ENCODE results near the gene FGR. TPM values are rescaled to one million over a fixed set of nuclear protein-coding genes. Genes with fewer than 3 reads are reported as not detected.
"Not testable (repeated sequence)": the region's sequence is repeated elsewhere in the genome, so short reads cannot be mapped to it uniquely, and the experiment has no call there.

The FGR gene
- total RNA-seq, 2 donors from 2014 or later: 3.3 to 12.6 TPM

DNA sequence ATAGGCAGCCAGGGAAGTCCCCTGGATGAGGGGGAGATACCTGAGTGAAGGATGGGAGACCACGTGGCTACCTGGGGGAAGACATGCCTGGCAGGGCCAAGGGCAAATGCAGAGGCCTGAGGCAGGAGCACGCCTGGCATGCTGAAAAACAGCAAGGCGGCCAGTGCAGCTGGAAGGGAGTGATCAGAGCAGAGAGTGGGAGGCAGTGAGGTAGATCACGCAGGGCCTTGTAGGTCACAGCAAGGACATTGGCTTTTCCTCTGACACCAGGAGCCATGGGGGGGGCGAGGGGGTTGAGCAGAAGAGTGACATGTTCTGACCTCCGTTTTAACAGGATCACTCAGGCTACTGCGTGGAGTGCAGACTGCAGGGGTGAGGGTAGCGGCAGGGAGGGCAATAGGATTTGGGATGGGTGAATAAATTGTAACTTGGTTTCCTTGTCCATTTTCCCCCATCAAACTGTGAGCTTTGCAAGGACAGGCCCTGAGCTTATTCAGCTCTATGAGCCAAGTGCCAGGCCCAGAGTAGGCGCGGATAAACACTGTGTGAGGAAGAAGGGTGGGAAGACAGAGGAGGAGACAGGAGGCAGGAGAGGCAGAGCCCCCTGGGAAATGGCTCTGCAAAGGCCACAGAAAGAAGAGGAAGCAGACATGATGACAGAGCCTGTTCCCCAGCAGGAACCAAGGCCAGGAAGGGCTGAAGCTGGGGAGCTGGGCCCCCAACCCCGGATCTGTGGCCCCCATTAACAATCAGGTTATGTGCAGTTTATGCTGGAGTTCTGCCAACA is 20.4 kb upstream of the FGR start:
- no peak overlapping the region for H3K27ac Mint-ChIP-seq
- DNase-seq (no peak), ATAC-seq (no peak)
- no peaks in the 10 kb centered on the region for H3K9me3 ChIP-seq (ENCODE audit: control insufficient read depth, low read length, poor library complexity, severe bottlenecking)
- H3K4me3 Mint-ChIP-seq: no peak overlapping the region
- H3K4me1 Mint-ChIP-seq: peaks cover 30% of the 10 kb centered on the region
- no peaks in the 10 kb centered on the region for H3K27me3 Mint-ChIP-seq
- no peaks in the 10 kb centered on the region for H3K36me3 Mint-ChIP-seq (ENCODE audit: low read depth)

DNA sequence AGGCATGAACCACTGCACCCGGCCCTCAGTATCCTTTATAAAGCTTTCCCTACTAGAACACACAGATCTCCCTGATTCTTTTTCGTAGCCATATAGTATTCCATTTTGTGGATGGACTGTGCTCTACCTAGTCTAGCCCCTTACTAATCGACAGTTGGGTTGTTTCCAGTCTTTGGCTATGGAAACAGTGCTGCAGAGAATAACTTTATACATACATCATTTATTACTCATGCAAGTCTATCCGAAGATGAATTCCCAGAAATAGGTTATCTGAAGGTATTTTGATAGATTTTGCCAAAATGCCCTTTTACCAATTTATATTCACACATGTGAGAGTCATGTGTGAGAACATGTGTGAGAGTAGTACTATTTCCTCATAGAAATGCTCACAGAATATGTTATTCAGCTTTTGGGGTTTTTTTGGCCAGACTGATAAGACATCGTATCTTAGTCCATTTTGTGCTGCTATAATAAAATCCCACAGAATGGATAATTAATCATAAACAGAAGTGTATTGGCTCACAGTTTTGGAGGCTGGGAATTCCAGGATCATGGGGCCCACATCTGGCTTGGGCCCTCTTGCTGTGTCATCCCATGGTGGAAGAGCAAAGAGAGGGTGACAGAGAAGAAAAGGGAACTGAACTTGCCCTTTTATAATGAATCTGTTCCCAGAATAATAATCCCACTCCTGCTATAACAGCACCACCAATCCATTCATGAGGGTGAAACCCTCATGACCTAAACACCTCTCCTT is 17.3 kb upstream of the FGR start:
- ATAC-seq (no peak), DNase-seq (no peak)
- Mint-ChIP-seq H3K27ac (no peak overlapping the region), H3K4me3 (no peak overlapping the region), H3K4me1 (peaks cover 16% of the 10 kb centered on the region), H3K27me3 (no peaks in the 10 kb centered on the region), H3K36me3 (ENCODE audit: low read depth) (no peaks in the 10 kb centered on the region)
- no peaks in the 10 kb centered on the region for H3K9me3 ChIP-seq (ENCODE audit: control insufficient read depth, low read length, poor library complexity, severe bottlenecking)

DNA sequence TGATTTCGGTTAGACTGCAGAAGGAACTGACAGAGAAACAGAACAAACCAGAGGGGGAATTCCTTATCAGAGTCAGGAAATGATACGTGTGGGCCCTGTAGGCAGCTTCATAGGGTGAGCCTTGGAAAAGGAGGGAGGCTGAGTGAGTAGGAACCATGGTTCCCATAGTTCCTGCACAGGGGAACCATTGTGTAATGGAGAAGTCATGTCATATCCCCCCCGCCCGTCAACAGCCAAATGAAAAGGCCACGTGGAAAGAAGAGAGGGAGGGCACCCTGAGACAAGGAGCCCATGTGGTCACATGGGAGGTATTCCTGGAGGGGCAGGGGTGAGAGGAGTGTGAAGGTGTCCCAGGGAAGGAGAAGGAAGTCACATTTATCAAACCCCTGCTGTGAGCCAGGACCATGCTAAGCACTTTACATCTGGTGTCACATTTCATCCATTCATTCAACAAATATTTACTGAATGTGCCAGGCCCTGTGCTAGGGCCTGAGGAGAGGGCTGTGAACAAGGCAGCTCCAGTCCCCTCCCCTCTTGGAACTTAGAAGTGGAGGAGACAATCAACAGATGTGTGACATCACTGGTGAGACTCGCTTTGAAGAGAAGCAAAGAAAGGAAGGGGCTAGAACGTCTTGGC is 15.7 kb upstream of the FGR start:
- no peak overlapping the region for H3K4me3 Mint-ChIP-seq
- DNase-seq: no peak
- H3K27me3 Mint-ChIP-seq: no peaks in the 10 kb centered on the region
- no peak for ATAC-seq
- no peaks in the 10 kb centered on the region for H3K36me3 Mint-ChIP-seq (ENCODE audit: low read depth)
- H3K9me3 ChIP-seq (ENCODE audit: control insufficient read depth, low read length, poor library complexity, severe bottlenecking): no peaks in the 10 kb centered on the region
- H3K4me1 Mint-ChIP-seq: peaks cover 19% of the 10 kb centered on the region
- peak overlapping the region; percentile 86 for H3K27ac Mint-ChIP-seq

DNA sequence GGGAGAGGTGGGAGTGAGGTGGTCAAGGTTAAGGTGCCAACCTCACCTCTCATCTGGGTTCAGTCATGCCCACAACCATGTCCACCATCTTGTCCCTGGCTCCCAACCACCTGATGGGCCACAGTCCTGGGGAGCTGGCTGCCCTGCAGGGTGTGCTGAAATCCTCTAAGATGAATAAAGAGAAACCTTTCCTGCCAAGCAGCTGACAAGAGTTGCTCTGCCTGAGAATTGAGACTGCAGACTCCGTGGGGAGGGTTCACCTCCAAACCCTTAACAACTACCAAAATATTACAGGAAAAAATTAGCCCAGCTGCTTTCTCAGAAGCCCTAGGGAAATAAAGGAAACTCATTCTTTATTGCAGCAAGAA is 15.2 kb upstream of the FGR start:
- H3K4me3 Mint-ChIP-seq: no peak overlapping the region
- no peaks in the 10 kb centered on the region for H3K36me3 Mint-ChIP-seq (ENCODE audit: low read depth)
- ATAC-seq: no peak
- no peaks in the 10 kb centered on the region for H3K27me3 Mint-ChIP-seq
- H3K4me1 Mint-ChIP-seq: peaks cover 20% of the 10 kb centered on the region
- DNase-seq: no peak
- peak overlapping the region; percentile 86 for H3K27ac Mint-ChIP-seq
- H3K9me3 ChIP-seq (ENCODE audit: control insufficient read depth, low read length, poor library complexity, severe bottlenecking): no peaks in the 10 kb centered on the region

DNA sequence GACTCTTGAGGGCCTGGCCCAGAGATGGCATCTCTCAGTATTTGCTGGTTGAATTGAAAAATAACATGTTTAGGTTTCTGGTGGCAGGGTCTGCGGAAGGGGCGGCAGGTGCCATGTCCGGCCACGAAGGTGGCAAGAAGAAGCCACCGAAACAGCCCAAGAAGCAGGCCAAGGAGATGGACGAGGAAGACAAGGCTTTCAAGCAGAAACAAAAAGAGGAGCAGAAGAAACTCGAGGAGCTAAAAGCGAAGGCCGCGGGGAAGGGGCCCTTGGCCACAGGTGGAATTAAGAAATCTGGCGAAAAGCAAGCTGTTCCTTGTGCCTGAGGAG is 14.3 kb upstream of the FGR start:
- Mint-ChIP-seq H3K27me3 (no peaks in the 10 kb centered on the region), H3K4me3 (no peak overlapping the region), H3K4me1 (peaks cover 19% of the 10 kb centered on the region), H3K36me3 (ENCODE audit: low read depth) (no peaks in the 10 kb centered on the region), H3K27ac (peak overlapping the region; percentile 86)
- DNase-seq: no peak
- no peaks in the 10 kb centered on the region for H3K9me3 ChIP-seq (ENCODE audit: control insufficient read depth, low read length, poor library complexity, severe bottlenecking)
- ATAC-seq: no peak

DNA sequence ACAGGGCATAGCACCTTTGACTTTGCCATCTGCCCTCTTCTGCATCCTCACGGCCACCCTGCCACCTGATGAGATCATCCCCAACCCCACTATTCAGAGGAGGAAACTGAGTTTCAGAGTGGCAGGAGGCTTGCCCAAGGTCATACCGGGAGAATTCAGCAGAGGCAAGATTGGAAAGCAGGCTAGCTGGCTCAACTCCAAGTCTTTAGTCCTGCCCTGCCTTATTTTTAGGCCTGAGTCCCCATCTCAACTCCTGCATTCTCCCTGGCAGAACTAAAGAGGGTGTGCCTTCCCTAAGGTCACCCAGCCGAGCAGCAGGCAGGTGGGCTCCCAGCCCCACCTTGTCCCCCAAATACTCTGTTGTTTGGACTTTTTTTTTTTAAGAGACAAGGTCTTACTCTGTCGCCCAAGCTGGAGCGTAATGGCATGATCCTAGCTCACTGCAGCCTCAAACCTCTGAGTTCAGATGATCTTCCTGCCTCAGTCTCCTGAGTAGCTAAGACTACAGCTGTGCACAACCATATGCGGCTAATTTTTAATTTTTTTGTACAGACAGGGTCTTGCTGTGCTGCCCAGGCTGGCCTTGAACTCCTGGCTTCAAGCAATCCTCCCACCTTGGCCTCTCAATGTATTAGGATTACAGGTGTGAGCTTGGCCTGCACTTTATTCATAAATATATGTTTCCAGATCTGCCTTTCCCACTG is 13.8 kb upstream of the FGR start:
- Mint-ChIP-seq H3K36me3 (ENCODE audit: low read depth) (no peaks in the 10 kb centered on the region), H3K4me1 (peaks cover 23% of the 10 kb centered on the region), H3K27me3 (no peaks in the 10 kb centered on the region), H3K27ac (no peak overlapping the region), H3K4me3 (no peak overlapping the region)
- ATAC-seq: no peak
- no peak for DNase-seq
- H3K9me3 ChIP-seq (ENCODE audit: control insufficient read depth, low read length, poor library complexity, severe bottlenecking): no peaks in the 10 kb centered on the region

DNA sequence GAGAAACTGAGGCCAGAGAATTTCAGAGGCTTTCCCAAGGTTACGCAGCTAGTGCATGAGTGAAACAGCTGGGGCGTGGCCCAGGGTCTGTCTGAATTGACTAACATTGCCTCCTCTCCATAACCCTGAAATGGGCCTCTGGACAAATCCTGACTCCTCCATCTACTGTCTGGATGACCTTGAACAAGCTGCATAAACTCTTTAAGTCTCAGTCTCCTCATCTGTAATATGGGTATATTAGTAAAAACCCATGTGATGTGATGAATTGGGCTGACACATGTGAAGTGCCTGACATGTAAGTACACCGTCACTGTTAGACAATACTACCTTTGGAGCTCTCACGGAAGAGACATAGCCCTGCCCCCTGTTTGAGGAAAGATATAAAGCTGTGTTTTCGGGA is 12.3 kb upstream of the FGR start:
- H3K27me3 Mint-ChIP-seq: no peaks in the 10 kb centered on the region
- H3K9me3 ChIP-seq (ENCODE audit: control insufficient read depth, low read length, poor library complexity, severe bottlenecking): no peaks in the 10 kb centered on the region
- ATAC-seq (no peak), DNase-seq (no peak)
- no peak overlapping the region for H3K27ac Mint-ChIP-seq
- H3K4me1 Mint-ChIP-seq: peaks cover 24% of the 10 kb centered on the region
- no peaks in the 10 kb centered on the region for H3K36me3 Mint-ChIP-seq (ENCODE audit: low read depth)
- H3K4me3 Mint-ChIP-seq: no peak overlapping the region

DNA sequence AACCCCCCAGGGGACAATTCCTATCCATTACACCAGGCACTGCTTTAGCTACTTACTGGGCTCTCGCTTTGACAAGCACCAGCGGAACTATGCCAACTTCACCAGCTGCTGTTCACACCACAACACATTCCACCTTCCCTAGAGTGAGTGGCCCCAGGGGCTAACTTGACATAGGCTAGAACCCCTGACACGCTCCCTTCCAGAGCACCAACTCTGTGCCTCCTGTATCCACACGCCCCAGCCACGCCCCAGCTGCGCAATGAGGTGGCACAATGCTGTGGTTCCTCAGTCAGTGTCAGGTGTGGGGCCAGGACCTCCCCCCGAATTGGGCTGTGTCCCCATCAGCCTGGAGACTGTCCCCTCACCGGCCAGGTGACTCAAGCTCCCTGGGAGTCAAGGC is 11.7 kb upstream of the FGR start:
- Mint-ChIP-seq H3K27ac (no peak overlapping the region), H3K4me3 (no peak overlapping the region), H3K4me1 (peaks cover 24% of the 10 kb centered on the region), H3K36me3 (ENCODE audit: low read depth) (no peaks in the 10 kb centered on the region), H3K27me3 (no peaks in the 10 kb centered on the region)
- DNase-seq (no peak), ATAC-seq (no peak)
- H3K9me3 ChIP-seq (ENCODE audit: control insufficient read depth, low read length, poor library complexity, severe bottlenecking): no peaks in the 10 kb centered on the region

DNA sequence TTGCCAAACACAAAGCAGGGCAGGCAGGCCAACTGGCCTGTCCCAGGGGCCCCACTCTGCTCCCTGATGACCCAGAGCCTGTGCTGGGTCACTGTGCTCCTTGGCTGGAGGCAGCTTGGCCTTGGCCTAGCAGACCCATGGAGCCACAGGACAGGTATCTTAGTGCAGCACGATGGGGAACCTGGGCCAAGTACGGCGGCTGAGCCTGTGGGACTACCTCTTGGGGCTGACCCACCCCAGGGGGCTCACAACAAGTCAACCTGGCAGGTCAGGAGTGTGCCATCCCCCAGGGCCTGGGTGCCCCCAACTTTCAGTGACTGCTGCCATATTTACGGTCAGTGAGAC is 10.1 kb upstream of the FGR start:
- no peak overlapping the region for H3K4me3 Mint-ChIP-seq
- no peaks in the 10 kb centered on the region for H3K27me3 Mint-ChIP-seq
- H3K36me3 Mint-ChIP-seq (ENCODE audit: low read depth): no peaks in the 10 kb centered on the region
- ATAC-seq: no peak
- H3K4me1 Mint-ChIP-seq: peaks cover 17% of the 10 kb centered on the region
- no peaks in the 10 kb centered on the region for H3K9me3 ChIP-seq (ENCODE audit: control insufficient read depth, low read length, poor library complexity, severe bottlenecking)
- H3K27ac Mint-ChIP-seq: peak overlapping the region; percentile 11
- DNase-seq: no peak

DNA sequence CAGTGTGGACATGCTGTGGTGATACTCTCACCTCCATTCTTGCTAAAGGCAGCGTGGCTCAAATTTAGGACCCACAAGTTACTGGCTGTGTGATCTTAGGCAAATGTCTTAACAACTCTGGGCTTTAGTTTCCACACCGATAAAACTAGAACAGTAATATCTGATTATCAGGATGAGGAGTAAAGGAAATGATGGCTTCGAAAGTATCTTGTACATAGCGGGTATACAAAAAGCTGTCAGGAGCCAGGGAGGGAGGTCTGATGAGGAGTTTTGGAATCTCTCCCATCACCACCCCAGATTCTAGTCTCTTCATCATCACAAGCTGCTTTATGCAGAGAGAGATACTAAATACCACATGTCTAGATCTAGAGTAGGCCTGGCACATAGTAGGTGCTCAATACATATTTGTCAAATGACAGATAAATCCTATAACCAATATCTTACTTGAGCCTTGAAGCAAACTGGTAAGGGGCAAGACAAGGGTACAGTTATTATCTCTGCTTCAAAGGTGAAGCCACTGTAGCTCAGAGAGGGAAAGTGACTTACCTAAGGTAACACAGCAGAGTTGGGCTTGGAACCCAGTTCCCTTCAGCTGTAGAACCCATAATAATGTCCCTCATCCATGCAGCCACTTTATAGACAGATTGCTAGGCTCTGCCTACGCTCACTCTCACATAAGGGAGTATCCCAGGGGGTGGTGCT is 9.5 kb upstream of the FGR start:
- DNase-seq: no peak
- no peaks in the 10 kb centered on the region for H3K36me3 Mint-ChIP-seq (ENCODE audit: low read depth)
- peak overlapping the region; percentile 16 for H3K27ac Mint-ChIP-seq
- peaks cover 19% of the 10 kb centered on the region for H3K4me1 Mint-ChIP-seq
- H3K27me3 Mint-ChIP-seq: no peaks in the 10 kb centered on the region
- ATAC-seq: no peak
- no peaks in the 10 kb centered on the region for H3K9me3 ChIP-seq (ENCODE audit: control insufficient read depth, low read length, poor library complexity, severe bottlenecking)
- H3K4me3 Mint-ChIP-seq: no peak overlapping the region

DNA sequence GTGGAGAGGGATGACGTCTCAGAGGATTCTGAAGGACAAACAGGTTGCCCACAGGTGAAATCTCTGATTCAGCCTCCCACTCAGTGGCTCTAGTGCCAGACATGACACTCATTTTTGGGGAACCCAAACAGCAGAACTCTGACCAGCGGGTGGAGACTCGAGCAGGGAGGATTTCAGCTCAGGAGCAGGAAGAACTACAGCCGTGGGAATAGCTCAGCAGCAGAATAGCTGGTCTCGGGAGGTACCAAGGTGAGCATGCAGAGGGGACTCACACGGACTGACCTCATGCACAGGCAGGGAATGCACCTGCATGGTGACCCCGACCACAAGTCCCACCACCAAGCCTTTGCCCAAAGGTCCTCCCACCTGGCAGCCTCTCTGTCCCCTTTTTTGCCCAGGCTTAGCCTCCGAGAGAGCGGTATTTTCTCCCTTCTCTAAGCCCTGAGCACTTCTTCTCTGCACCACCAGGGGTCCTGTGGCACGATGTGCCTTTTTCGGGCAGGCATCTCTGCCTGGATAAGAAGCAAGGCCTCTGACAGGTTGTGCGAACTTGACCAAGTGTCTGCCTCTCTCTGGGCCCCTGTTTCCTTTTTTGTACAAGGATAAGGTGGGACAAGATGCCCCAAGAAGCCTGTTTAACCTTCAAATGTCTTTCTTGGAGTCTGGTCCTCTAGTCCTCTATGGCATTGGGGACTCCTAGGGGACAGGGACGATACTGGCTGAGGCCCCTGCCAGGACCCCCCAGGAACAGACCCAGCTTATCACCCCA is 8.8 kb upstream of the FGR start:
- H3K36me3 Mint-ChIP-seq (ENCODE audit: low read depth): no peaks in the 10 kb centered on the region
- ATAC-seq (peak; percentile 99), DNase-seq (peak; percentile 49 to 68 (median 55))
- H3K27ac Mint-ChIP-seq: peak overlapping the region; percentile 16
- no peaks in the 10 kb centered on the region for H3K9me3 ChIP-seq (ENCODE audit: control insufficient read depth, low read length, poor library complexity, severe bottlenecking)
- H3K4me1 Mint-ChIP-seq: peaks cover 20% of the 10 kb centered on the region
- no peak overlapping the region for H3K4me3 Mint-ChIP-seq
- H3K27me3 Mint-ChIP-seq: no peaks in the 10 kb centered on the region

DNA sequence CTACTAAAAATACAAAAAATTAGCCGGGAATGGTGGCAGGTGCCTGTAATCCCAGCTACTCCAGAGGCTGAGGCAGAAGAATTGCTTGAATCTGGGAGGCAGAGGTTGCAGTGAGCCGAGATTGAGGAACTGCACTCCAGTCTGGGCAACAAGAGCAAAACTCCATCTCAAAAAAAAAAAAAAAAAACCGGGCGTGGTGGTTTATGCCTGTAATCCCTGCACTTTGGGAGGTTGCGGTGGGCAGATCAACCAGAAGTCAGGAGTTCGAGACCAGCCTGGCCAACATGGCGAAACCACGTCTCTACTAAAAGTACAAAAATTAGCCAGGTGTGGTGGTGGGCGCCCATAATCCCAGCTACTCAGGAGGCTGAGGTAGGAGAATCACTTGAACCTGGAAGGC is 5.5 kb upstream of the FGR start:
- not testable (repeated sequence) for H3K36me3 Mint-ChIP-seq (ENCODE audit: low read depth); H3K9me3 ChIP-seq (ENCODE audit: control insufficient read depth, low read length, poor library complexity, severe bottlenecking); ATAC-seq; DNase-seq; H3K4me3 Mint-ChIP-seq; H3K27me3 Mint-ChIP-seq; H3K27ac Mint-ChIP-seq
- H3K4me1 Mint-ChIP-seq: peaks cover 33% of the 10 kb centered on the region
